Measurements from ENCODE around the gene ROBO3.
A peak's percentile ranks its signal among the peaks of the same experiment; 100 is the strongest.

DNA sequence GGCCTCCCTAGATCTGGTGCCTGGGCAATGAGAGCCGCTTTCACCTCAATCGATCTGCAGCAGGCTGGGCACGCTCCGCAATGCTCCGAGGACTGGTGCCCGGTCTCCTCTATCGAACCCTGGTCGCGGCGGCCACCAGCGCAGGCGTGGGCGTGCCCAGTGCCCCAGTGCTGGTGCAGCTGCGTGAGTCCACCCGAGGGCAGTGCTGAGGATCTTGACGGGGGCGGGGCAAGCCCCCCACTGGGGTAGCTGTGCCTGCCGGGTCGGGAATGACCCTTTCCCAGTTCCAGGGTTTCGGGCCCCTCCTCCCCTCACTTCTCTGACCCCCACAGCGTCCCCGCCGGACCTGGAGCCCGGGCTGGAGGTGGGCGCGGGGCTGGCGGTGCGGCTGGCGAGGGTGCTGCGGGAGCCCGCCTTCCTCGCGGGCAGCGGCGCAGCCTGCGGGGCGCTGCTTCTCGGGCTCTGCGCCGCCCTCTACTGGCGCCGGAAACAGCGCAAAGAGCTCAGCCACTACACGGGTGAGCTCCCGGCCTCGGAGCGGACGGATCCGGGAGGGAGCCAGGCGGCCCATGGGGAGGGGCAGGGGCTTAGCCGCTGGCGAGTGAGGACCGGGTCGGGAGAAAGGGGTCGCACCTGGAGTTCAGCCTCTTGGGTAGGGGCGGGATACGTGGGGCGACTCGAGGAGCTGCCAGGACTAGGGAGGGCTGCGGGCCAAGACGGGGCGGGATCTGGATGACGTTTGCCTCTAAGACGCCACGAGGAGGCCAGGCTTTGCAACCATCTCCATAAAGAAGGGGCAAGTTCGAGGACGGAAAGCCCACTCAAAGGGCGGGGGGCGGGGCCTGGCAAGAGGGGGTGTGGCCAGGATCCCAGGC lies 10.9 kb downstream of the ROBO3 start:
- TF ChIP-seq, protein P1, sequence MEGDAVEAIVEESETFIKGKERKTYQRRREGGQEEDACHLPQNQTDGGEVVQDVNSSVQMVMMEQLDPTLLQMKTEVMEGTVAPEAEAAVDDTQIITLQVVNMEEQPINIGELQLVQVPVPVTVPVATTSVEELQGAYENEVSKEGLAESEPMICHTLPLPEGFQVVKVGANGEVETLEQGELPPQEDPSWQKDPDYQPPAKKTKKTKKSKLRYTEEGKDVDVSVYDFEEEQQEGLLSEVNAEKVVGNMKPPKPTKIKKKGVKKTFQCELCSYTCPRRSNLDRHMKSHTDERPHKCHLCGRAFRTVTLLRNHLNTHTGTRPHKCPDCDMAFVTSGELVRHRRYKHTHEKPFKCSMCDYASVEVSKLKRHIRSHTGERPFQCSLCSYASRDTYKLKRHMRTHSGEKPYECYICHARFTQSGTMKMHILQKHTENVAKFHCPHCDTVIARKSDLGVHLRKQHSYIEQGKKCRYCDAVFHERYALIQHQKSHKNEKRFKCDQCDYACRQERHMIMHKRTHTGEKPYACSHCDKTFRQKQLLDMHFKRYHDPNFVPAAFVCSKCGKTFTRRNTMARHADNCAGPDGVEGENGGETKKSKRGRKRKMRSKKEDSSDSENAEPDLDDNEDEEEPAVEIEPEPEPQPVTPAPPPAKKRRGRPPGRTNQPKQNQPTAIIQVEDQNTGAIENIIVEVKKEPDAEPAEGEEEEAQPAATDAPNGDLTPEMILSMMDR (IDR thresholded peaks at IDR 0.05): peak; percentile 71 to 76 (median 75)
- TF ChIP-seq EP300 (IDR thresholded peaks at IDR 0.05) (no peak), POLR2A (IDR thresholded peaks at IDR 0.05; ENCODE audit: low read depth) (no peak), POLR2AphosphoS5 (IDR thresholded peaks at IDR 0.05) (peak; percentile 73 to 75)
